Stimulated activated naive CD8-positive, alpha-beta T cell treated with anti-CD3 and anti-CD28 coated beads, Interleukin-15, amount 100 ng/mL, for 72 hours (primary cell): Measurements from ENCODE around the gene TTC36.
"Not testable (repeated sequence)": the region's sequence is repeated elsewhere in the genome, so short reads cannot be mapped to it uniquely, and the experiment has no call there.

Experiments
- ATAC-seq: fragments of 150-1000 bp; cut with Tn5 transposase; 2 replicates; pipeline ENCODE4 v1.10.0; 2021; ENCODE audit warnings: mild to moderate bottlenecking, moderate library complexity
- DNase-seq, 2 donors: peaks; one replicate each; pipeline ENCODE4 v3.0.0; 2021 to 2022
- H3K27ac Mint-ChIP-seq, 2 donors: one replicate each; pipeline ENCODE4 v1.8.0; 2022; ENCODE audit warnings: mild to moderate bottlenecking in 2 of 2, mixed read lengths in 2 of 2, moderate library complexity in 2 of 2
- H3K27me3 Mint-ChIP-seq: one replicate; pipeline ENCODE4 v1.8.0; 2022; ENCODE audit warnings: mixed read lengths
- H3K4me1 Mint-ChIP-seq: one replicate; pipeline ENCODE4 v1.8.0; 2022; ENCODE audit warnings: mild to moderate bottlenecking, mixed read lengths
- H3K4me3 Mint-ChIP-seq, 2 donors: one replicate each; pipeline ENCODE4 v1.8.0; 2022; ENCODE audit warnings: mild to moderate bottlenecking in 2 of 2, mixed read lengths in 2 of 2, moderate library complexity in 1 of 2
- H3K9me3 Mint-ChIP-seq, 2 donors: one replicate each; pipeline ENCODE4 v1.8.0; 2022; ENCODE audit warnings: mixed read lengths in 2 of 2

Gene TTC36, protein sequence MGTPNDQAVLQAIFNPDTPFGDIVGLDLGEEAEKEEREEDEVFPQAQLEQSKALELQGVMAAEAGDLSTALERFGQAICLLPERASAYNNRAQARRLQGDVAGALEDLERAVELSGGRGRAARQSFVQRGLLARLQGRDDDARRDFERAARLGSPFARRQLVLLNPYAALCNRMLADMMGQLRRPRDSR

DNA sequence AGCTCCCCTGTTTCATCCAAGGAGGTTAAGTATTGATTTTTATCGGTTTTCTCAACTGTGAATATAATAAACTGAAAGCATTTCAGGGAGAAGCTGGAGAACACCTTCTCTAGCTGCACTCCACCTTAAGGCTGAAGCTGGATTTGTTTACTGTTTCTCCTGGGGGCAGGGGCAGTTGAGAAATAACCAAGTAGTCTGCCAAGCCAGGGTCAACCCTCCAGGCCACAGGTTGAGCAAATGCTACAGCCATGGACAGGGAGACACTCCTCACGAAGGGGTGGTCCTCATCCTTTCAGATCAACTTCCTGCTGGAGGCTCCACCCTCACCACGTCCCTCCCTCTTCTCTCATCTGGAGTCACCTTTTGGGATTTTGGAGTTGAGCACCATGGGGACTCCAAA, at the start of gene TTC36:
TTC36 (plus strand) TSS at position 366 of the 400 bp plus-strand sequence; CDS start at position 387, 21 bp downstream.
- ATAC-seq (no peak), DNase-seq (no peak)
- Mint-ChIP-seq H3K4me3 (no peak within 1 kb of the TSS), H3K9me3 (no peaks in the 10 kb centered on the region), H3K4me1 (peaks cover 43% of the 10 kb centered on the region), H3K27ac (peak within 1 kb of the TSS in 1 of 2 donors; percentile 9), H3K27me3 (no peaks in the 10 kb centered on the region)

DNA sequence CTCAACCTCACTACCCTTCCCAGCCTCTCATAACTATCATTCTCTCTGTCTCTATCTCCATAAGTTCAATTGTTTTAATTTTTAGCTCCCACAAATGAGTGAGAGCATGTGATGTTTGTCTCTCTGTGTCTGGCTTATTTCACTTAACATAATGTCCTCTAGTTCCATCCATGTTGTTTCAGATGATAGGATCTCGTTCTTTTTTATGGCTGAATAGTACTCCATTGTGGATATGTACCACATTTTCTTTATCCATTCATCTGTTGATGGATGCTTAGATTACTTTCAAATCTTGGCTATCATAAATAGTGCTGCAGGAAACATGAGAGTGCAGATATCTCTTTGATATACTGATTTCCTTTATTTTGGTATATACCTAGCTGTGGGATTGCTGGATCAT, 46.0 kb upstream of the TTC36 start:
- H3K4me1 Mint-ChIP-seq, DNase-seq, H3K9me3 Mint-ChIP-seq, H3K4me3 Mint-ChIP-seq, H3K27me3 Mint-ChIP-seq, ATAC-seq: not testable (repeated sequence)
- peak overlapping the region in 1 of 2 donors; percentile 33 for H3K27ac Mint-ChIP-seq

DNA sequence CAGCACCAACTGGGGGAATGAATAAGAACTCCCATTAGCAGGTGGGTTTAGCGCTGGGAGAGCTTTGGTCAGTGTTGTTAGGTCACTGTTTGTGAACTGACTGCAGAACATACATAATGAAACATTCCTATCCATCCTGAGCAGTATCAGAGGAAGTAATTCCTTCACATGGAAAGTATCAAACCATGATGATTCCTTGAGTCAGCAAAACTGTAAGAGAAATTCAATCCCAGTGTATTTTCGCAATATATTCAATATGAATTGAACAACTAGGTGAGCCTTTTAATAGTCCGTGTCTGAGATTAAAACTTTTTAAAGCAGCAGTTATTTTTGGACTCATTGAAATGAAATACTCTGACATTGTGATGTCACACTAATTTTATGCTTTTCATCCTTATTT, 42.9 kb upstream of the TTC36 start:
- Mint-ChIP-seq H3K9me3 (no peaks in the 10 kb centered on the region), H3K27ac (peak overlapping the region in 1 of 2 donors; percentile 27)
- ATAC-seq: no peak

DNA sequence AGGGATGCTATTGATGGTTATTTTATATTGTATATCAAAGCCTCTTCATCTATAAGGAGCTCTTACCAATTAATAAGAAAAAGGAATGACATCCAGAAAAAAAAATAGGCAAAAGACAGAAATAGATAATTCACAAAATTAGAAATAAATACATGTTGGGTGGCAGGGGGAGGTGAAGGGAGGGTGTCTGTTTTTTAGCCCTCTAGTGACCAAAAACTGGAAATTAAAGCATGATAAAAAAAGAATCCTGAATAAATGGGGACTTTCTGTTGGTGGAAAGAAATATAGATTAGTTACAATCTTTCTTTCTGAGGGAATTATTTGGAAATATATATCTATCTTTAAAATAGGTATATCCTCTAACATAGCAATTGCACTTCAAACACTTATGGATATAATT, 42.0 kb upstream of the TTC36 start:
- ATAC-seq (no peak), DNase-seq (no peak)
- H3K4me1 Mint-ChIP-seq: no peaks in the 10 kb centered on the region
- no peaks in the 10 kb centered on the region for H3K9me3 Mint-ChIP-seq
- H3K4me3 Mint-ChIP-seq: no peak overlapping the region
- peak overlapping the region in 1 of 2 donors; percentile 65 for H3K27ac Mint-ChIP-seq
- no peaks in the 10 kb centered on the region for H3K27me3 Mint-ChIP-seq

More for the DNA sequence above, 42.9 kb upstream of the TTC36 start:
- DNase-seq: no peak
- Mint-ChIP-seq H3K4me3 (no peak overlapping the region), H3K4me1 (no peaks in the 10 kb centered on the region), H3K27me3 (no peaks in the 10 kb centered on the region)

DNA sequence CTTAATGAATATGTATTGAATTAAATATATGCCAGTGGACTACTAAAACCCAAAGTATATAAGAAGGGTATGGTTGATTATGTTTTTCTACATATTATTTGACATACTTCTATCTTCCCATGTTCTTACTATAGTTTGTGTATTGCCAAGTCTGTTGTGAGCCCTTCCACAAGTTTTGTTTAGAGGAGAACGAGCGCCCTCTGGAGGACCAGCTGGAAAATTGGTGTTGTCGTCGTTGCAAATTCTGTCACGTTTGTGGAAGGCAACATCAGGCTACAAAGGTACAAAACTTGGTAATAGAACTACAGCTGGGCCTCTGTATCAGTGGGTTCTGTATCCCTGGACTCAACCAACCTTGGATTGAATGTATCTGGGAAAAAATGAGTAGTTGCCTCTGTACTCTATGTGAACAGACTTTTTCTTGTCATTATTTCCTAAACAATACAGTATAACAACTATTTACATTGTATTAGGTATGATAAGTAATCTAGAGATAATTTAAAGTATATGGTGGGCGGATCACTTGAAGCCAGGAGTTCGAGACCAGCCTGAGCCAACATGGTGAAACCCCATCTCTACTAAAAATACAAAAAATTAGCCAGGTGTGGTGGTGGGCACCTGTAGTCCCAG, 38.7 kb upstream of the TTC36 start:
- peak; percentile 71 to 78 for DNase-seq
- ATAC-seq: peak; percentile 69
- Mint-ChIP-seq H3K9me3 (no peaks in the 10 kb centered on the region), H3K4me3 (no peak overlapping the region), H3K27ac (no peak overlapping the region), H3K4me1 (peaks cover 8% of the 10 kb centered on the region), H3K27me3 (no peaks in the 10 kb centered on the region)

DNA sequence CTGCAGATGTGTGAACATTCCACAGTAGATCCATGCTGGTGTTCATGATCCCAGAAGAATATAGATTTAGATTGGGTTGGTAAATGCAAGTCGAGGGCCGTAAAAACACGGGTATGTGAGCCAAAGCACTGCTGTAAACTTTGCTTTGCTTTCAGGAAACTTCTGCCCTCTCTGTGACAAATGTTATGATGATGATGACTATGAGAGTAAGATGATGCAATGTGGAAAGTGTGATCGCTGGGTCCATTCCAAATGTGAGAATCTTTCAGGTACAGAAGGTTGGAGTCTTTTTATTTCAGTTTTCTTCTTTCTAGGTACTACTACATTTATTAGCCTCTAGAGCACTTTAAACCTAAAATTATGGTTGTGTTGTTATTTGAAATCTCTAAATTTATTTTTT, 36.2 kb upstream of the TTC36 start:
- Mint-ChIP-seq H3K4me3 (peak overlapping the region in 1 of 2 donors; percentile 7), H3K27ac (peak overlapping the region; percentile 95 to 96), H3K9me3 (no peaks in the 10 kb centered on the region), H3K27me3 (no peaks in the 10 kb centered on the region), H3K4me1 (peaks cover 8% of the 10 kb centered on the region)
- DNase-seq: no peak
- ATAC-seq: peak; percentile 75

DNA sequence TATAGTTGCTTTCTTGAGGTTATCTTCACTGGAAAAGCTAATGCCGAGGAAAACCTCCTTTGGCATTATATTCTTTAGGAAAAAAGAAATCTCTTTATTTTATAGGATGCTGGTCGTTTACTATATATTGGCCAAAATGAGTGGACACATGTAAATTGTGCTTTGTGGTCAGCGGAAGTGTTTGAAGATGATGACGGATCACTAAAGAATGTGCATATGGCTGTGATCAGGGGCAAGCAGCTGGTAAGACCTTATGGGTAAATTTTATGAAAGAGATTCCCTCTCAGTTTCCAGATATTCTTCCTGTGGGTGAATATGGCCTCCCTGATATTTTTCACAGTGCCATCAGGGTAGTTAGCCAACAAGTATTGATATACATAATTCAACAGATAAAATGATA, 29.4 kb upstream of the TTC36 start:
- Mint-ChIP-seq H3K4me3 (no peak overlapping the region), H3K4me1 (no peaks in the 10 kb centered on the region), H3K9me3 (no peaks in the 10 kb centered on the region), H3K27me3 (no peaks in the 10 kb centered on the region), H3K27ac (no peak overlapping the region)
- DNase-seq (no peak), ATAC-seq (no peak)

DNA sequence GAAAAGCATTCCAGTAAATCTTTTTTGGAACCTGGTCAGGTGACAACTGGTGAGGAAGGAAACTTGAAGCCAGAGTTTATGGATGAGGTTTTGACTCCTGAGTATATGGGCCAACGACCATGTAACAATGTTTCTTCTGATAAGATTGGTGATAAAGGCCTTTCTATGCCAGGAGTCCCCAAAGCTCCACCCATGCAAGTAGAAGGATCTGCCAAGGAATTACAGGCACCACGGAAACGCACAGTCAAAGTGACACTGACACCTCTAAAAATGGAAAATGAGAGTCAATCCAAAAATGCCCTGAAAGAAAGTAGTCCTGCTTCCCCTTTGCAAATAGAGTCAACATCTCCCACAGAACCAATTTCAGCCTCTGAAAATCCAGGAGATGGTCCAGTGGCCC, 24.1 kb upstream of the TTC36 start:
- H3K9me3 Mint-ChIP-seq: no peaks in the 10 kb centered on the region
- H3K4me1 Mint-ChIP-seq: no peaks in the 10 kb centered on the region
- no peak overlapping the region for H3K4me3 Mint-ChIP-seq
- ATAC-seq: no peak
- peak overlapping the region in 1 of 2 donors; percentile 42 for H3K27ac Mint-ChIP-seq
- no peaks in the 10 kb centered on the region for H3K27me3 Mint-ChIP-seq
- no peak for DNase-seq

DNA sequence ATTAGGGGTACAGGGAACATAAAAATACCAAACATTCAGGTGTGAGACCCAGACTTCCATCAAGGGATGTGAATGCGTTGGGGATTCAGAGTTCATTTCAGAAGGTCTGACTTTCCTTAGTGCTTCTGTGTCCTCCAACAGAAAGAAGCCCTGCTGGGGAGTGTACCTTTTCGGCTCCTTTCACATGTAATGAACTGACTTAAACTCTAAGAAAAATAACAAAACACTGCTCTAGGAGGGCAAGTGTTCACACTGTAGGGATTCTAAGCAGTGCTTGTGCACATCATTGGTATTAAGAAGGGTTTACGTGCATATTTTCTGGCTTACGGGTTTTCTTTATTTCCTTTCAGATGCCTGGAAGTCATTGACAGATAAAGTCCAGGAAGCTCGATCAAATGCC, 15.7 kb upstream of the TTC36 start:
- Mint-ChIP-seq H3K27me3 (no peaks in the 10 kb centered on the region), H3K4me1 (peaks cover 4% of the 10 kb centered on the region), H3K27ac (no peak overlapping the region), H3K9me3 (no peaks in the 10 kb centered on the region), H3K4me3 (no peak overlapping the region)
- ATAC-seq (no peak), DNase-seq (no peak)

DNA sequence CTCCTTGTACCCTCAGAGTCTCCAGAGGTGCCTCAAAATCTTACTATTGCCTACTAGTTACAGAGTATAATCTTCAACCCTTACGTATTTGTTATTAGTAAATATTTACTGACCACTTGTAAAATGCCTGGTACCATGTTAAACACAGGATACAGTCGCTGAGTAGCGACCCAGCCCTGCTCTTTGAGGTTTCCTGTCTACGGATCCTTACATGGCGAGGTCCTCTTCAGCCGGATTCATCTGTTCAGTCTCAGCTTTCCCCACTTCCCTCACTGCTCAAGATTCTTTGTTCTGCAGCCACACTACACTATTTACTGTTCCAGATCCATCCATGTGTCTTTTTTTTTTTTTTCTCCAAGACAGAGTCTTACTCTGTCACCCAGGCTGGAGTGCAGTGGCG, 13.2 kb upstream of the TTC36 start:
- Mint-ChIP-seq H3K4me1 (peaks cover 4% of the 10 kb centered on the region), H3K27ac (peak overlapping the region in 1 of 2 donors; percentile 12), H3K4me3 (no peak overlapping the region), H3K27me3 (no peaks in the 10 kb centered on the region), H3K9me3 (no peaks in the 10 kb centered on the region)
- ATAC-seq (no peak), DNase-seq (no peak)

DNA sequence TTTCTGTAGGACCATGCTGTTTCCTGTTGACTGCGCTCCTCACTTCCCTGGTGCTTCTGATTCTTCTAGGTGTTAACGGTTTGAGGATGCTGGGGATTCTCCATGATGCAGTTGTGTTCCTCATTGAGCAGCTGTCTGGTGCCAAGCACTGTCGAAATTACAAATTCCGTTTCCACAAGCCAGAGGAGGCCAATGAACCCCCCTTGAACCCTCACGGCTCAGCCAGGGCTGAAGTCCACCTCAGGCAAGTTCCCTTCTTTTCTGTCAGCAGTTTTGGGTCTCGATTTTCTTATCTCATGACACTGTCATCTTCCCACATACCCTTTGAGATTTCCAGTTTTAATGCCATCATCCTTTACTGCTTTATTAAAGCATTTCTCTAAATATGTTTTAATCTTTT, 7.7 kb upstream of the TTC36 start:
- DNase-seq: no peak
- no peaks in the 10 kb centered on the region for H3K9me3 Mint-ChIP-seq
- no peak for ATAC-seq
- H3K4me3 Mint-ChIP-seq: no peak overlapping the region
- no peaks in the 10 kb centered on the region for H3K27me3 Mint-ChIP-seq
- peaks cover under 1% of the 10 kb centered on the region for H3K4me1 Mint-ChIP-seq
- H3K27ac Mint-ChIP-seq: peak overlapping the region in 1 of 2 donors; percentile 81

DNA sequence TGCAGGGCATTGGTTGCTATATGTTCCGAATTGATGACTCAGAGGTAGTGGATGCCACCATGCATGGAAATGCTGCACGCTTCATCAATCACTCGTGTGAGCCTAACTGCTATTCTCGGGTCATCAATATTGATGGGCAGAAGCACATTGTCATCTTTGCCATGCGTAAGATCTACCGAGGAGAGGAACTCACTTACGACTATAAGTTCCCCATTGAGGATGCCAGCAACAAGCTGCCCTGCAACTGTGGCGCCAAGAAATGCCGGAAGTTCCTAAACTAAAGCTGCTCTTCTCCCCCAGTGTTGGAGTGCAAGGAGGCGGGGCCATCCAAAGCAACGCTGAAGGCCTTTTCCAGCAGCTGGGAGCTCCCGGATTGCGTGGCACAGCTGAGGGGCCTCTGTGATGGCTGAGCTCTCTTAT, 5.4 kb upstream of the TTC36 start:
- no peaks in the 10 kb centered on the region for H3K27me3 Mint-ChIP-seq
- H3K27ac Mint-ChIP-seq: no peak overlapping the region
- no peaks in the 10 kb centered on the region for H3K9me3 Mint-ChIP-seq
- ATAC-seq: no peak
- no peak for DNase-seq
- peaks cover 8% of the 10 kb centered on the region for H3K4me1 Mint-ChIP-seq
- no peak overlapping the region for H3K4me3 Mint-ChIP-seq

DNA sequence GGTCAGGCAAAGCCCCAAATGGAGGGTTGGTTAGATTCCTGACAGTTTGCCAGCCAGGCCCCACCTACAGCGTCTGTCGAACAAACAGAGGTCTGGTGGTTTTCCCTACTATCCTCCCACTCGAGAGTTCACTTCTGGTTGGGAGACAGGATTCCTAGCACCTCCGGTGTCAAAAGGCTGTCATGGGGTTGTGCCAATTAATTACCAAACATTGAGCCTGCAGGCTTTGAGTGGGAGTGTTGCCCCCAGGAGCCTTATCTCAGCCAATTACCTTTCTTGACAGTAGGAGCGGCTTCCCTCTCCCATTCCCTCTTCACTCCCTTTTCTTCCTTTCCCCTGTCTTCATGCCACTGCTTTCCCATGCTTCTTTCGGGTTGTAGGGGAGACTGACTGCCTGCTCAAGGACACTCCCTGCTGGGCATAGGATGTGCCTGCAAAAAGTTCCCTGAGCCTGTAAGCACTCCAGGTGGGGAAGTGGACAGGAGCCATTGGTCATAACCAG, 4.7 kb upstream of the TTC36 start:
- H3K27ac Mint-ChIP-seq: no peak overlapping the region
- no peaks in the 10 kb centered on the region for H3K27me3 Mint-ChIP-seq
- ATAC-seq: no peak
- no peak for DNase-seq
- no peak overlapping the region for H3K4me3 Mint-ChIP-seq
- H3K9me3 Mint-ChIP-seq: no peaks in the 10 kb centered on the region
- peaks cover 15% of the 10 kb centered on the region for H3K4me1 Mint-ChIP-seq

DNA sequence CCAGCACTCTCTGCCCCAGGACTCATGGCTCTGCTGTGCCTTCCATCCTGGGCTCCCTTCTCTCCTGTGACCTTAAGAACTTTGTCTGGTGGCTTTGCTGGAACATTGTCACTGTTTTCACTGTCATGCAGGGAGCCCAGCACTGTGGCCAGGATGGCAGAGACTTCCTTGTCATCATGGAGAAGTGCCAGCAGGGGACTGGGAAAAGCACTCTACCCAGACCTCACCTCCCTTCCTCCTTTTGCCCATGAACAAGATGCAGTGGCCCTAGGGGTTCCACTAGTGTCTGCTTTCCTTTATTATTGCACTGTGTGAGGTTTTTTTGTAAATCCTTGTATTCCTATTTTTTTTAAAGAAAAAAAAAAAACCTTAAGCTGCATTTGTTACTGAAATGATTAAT, 2.9 kb upstream of the TTC36 start:
- no peak for DNase-seq
- no peaks in the 10 kb centered on the region for H3K27me3 Mint-ChIP-seq
- no peak overlapping the region for H3K4me3 Mint-ChIP-seq
- ATAC-seq: no peak
- no peak overlapping the region for H3K27ac Mint-ChIP-seq
- no peaks in the 10 kb centered on the region for H3K9me3 Mint-ChIP-seq
- H3K4me1 Mint-ChIP-seq: peaks cover 26% of the 10 kb centered on the region

DNA sequence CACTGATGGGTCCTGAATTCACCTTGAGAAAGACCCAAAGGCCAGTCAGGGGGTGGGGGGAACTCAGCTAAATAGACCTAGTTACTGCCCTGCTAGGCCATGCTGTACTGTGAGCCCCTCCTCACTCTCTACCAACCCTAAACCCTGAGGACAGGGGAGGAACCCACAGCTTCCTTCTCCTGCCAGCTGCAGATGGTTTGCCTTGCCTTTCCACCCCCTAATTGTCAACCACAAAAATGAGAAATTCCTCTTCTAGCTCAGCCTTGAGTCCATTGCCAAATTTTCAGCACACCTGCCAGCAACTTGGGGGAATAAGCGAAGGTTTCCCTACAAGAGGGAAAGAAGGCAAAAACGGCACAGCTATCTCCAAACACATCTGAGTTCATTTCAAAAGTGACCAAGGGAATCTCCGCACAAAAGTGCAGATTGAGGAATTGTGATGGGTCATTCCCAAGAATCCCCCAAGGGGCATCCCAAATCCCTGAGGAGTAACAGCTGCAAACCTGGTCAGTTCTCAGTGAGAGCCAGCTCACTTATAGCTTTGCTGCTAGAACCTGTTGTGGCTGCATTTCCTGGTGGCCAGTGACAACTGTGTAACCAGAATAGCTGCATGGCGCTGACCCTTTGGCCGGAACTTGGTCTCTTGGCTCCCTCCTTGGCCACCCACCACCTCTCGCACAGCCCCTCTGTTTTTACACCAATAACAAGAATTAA, 2.4 kb upstream of the TTC36 start:
- Mint-ChIP-seq H3K9me3 (no peaks in the 10 kb centered on the region), H3K4me1 (peaks cover 31% of the 10 kb centered on the region), H3K4me3 (no peak overlapping the region), H3K27me3 (no peaks in the 10 kb centered on the region), H3K27ac (peak overlapping the region in 1 of 2 donors; percentile 69)
- ATAC-seq: no peak
- no peak for DNase-seq

DNA sequence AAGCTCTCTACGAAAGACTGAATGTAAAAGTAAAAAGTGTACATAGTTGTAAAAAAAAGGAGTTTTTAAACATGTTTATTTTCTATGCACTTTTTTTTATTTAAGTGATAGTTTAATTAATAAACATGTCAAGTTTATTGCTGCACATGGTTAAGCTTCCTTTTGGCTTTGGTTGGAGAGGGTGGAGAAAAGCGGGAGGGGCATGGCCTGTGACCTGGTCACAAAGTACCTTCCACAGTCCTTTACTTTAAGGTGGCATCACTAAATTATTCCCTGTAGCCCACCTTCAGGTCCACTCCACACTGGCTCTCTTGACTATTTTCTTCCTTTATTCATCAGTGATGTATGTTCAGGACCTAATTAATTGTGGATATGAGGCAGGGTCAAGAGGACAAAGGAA, 586 bp upstream of the TTC36 start:
- Mint-ChIP-seq H3K27me3 (no peaks in the 10 kb centered on the region), H3K9me3 (no peaks in the 10 kb centered on the region), H3K4me3 (no peak overlapping the region), H3K27ac (no peak overlapping the region), H3K4me1 (peaks cover 39% of the 10 kb centered on the region)
- no peak for DNase-seq
- no peak for ATAC-seq
